Mesodermal cell (in vitro differentiated cells): Measurements from ENCODE around the gene IPO11.

Source experiments
- H3K27ac ChIP-seq: 2 replicates; pipeline ENCODE4 v1.7.0; 2013; ENCODE audit warnings: mild to moderate bottlenecking, low read depth, low read length, moderate library complexity; ENCODE audit not compliant: severe bottlenecking
- H3K36me3 ChIP-seq: 2 replicates; pipeline ENCODE4 v1.7.1; 2013; ENCODE audit warnings: mild to moderate bottlenecking, low read length, moderate library complexity; ENCODE audit not compliant: control insufficient read depth, insufficient read depth
- H3K4me1 ChIP-seq: one replicate; pipeline ENCODE4 v1.7.1; 2013; ENCODE audit warnings: mild to moderate bottlenecking, low read length; ENCODE audit not compliant: insufficient read depth, control insufficient read depth, poor library complexity, severe bottlenecking
- H3K4me3 ChIP-seq: 2 replicates; pipeline ENCODE4 v1.7.0; 2013; ENCODE audit warnings: low read length, control low read depth, mild to moderate bottlenecking; ENCODE audit not compliant: insufficient read depth, poor library complexity, severe bottlenecking; ENCODE audit errors: extremely low read depth
- H3K9me3 ChIP-seq: 2 replicates; pipeline ENCODE4 v1.7.1; 2013; ENCODE audit warnings: mild to moderate bottlenecking, low read length, moderate library complexity; ENCODE audit not compliant: control insufficient read depth
- WGBS, 2 experiments: methylation state at CpG; one replicate each; pipeline ENCODE4 v1.1.5; 2013; ENCODE audit warnings: missing lambda C conversion rate in 2 of 2; ENCODE audit not compliant: insufficient coverage in 2 of 2; 5-methylcytosine and 5-hydroxymethylcytosine counted together

Gene IPO11

DNA sequence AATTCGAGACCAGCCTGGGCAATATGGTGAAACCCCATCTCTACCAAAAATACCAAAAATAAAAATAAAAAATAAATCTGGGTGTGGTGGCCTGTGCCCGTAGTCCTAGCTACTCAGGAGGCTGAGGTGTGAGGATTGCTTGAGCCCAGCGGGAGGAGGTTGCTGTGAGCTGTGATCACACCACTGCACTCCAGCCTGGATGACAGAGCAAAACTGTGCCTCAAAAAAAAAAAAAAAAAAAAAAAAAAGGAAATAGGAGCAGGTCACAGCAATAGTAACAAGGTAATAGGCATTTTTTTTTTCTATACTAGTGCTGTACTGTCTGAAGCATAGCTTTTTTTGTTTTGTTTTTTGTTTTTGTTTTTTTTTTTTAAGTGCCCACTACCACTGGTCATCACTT lies 171.8 kb downstream of the IPO11 start:
- WGBS, 2 experiments, result 100% methylated on average over 1 to 2 of the region's 3 CpGs
- Histone ChIP-seq H3K4me3 (no peak overlapping the region), H3K4me1 (peaks cover 5% of the 10 kb centered on the region), H3K9me3 (no peaks in the 10 kb centered on the region), H3K36me3 (peaks cover 15% of the 10 kb centered on the region), H3K27ac (no peak overlapping the region)

- peaks cover 5% of the 10 kb centered on the region for H3K4me1 ChIP-seq
- peak overlapping the region; percentile 18 for H3K27ac ChIP-seq
- no peak overlapping the region for H3K4me3 ChIP-seq
- peaks cover 15% of the 10 kb centered on the region for H3K36me3 ChIP-seq
- H3K9me3 ChIP-seq, result no peaks in the 10 kb centered on the region
- WGBS, 2 experiments, result 89 to 94% methylated on average over 2 of the region's 2 CpGs
These were observed 172.7 kb downstream of the IPO11 start for GRCh38 chr5:62585306-62585705.

GRCh38 chr5:62585751-62586150 lies 173.2 kb downstream of the IPO11 start:
- peak overlapping the region; percentile 18 for H3K27ac ChIP-seq
- H3K4me1 ChIP-seq, result peaks cover 5% of the 10 kb centered on the region
- no peak overlapping the region for H3K4me3 ChIP-seq
- H3K36me3 ChIP-seq, result peaks cover 15% of the 10 kb centered on the region
- H3K9me3 ChIP-seq, result no peaks in the 10 kb centered on the region

DNA sequence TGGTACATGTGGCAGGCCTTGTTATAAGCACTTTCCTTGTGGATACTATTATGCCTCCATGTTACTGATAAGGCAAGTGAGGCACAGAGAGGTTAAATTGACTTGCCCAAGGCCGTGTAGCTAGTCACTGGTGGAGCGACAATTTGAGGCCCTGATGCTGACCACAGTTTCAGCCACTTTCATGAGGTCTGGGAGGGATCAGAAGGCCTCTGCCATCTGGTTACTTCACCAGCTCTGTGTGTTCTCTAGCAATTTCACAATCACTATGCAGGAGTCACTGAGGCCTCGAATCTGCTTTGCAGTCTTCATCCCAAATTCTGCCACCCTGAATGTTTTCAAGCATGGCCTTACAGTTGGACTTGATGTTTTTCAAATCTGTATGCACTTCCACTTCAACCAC lies 175.2 kb downstream of the IPO11 start:
- Histone ChIP-seq H3K27ac (no peak overlapping the region), H3K4me1 (peaks cover 5% of the 10 kb centered on the region), H3K4me3 (no peak overlapping the region), H3K9me3 (no peaks in the 10 kb centered on the region), H3K36me3 (peaks cover 26% of the 10 kb centered on the region)
- 85 to 96% methylated on average over 3 of the region's 3 CpGs for WGBS, 2 experiments

GRCh38 chr5:62588668-62589067 lies 176.1 kb downstream of the IPO11 start:
- WGBS, 2 experiments, result 93 to 95% methylated on average over 2 to 3 of the region's 4 CpGs
- Histone ChIP-seq H3K4me3 (no peak overlapping the region), H3K36me3 (peaks cover 31% of the 10 kb centered on the region), H3K27ac (no peak overlapping the region), H3K9me3 (no peaks in the 10 kb centered on the region), H3K4me1 (peaks cover 5% of the 10 kb centered on the region)

GRCh38 chr5:62589504-62589903 lies 176.9 kb downstream of the IPO11 start:
- H3K9me3 ChIP-seq, result no peaks in the 10 kb centered on the region
- H3K27ac ChIP-seq, result no peak overlapping the region
- WGBS, 2 experiments, result 97% methylated on average over 2 of the region's 2 CpGs; no CpG with 5 or more reads in 1 of the 2 experiments
- H3K4me1 ChIP-seq, result peaks cover 5% of the 10 kb centered on the region
- H3K4me3 ChIP-seq, result no peak overlapping the region
- H3K36me3 ChIP-seq, result peaks cover 36% of the 10 kb centered on the region

- Histone ChIP-seq H3K27ac (no peak overlapping the region), H3K4me3 (no peak overlapping the region), H3K4me1 (peaks cover 5% of the 10 kb centered on the region), H3K36me3 (peaks cover 43% of the 10 kb centered on the region), H3K9me3 (no peaks in the 10 kb centered on the region)
- WGBS, 2 experiments, result 100% methylated on average over 1 of the region's 2 CpGs; no CpG with 5 or more reads in 1 of the 2 experiments
These were observed 177.8 kb downstream of the IPO11 start for GRCh38 chr5:62590387-62590786.

DNA sequence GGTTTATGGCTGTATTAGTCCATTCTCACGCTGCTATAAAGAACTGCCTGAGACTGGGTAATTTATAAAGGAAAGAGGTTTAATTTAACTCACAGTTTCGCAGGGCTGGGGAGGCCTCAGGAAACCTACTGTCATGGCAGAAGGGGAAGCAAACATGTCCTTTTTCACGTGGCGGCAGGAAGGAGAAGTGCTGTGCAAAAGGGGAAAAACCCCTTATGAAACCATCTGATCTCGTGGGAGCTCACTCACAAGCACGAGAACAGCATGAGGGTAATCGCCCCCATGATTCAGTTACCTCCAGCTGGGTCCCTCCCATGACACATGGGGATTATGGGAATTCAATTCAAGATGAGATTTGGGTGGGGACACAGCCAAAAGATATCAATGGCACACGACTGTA lies 180.0 kb downstream of the IPO11 start:
- no peaks in the 10 kb centered on the region for H3K9me3 ChIP-seq
- peaks cover 45% of the 10 kb centered on the region for H3K36me3 ChIP-seq
- H3K4me1 ChIP-seq, result no peaks in the 10 kb centered on the region
- H3K4me3 ChIP-seq, result no peak overlapping the region
- peak overlapping the region; percentile 18 for H3K27ac ChIP-seq
- 88 to 97% methylated on average over 3 to 5 of the region's 8 CpGs for WGBS, 2 experiments

DNA sequence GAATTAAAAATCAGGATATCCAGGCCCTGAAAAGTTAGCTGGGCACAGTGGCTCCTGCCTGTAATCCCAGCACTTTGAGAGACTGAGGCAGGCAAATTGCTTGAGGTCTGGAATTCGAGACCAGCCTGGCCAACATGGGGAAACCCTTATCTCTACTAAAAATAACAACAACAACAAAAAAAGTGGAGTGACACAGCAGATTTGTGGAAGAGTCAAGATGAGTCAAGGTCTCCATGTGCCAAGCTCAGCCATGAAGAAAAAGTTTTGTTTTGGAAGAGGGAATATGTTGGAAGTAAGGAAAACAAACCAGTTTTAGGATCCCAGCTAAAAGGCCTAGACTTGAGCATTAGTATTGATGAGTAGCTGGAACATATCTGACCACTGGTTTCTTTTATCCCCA lies 180.8 kb downstream of the IPO11 start:
- Histone ChIP-seq H3K27ac (peak overlapping the region; percentile 18), H3K36me3 (peaks cover 45% of the 10 kb centered on the region)
- WGBS, 2 experiments, result no CpG with 5 or more reads among the region's 1 CpG

GRCh38 chr5:62594364-62594984 lies 181.9 kb downstream of the IPO11 start:
- H3K27ac ChIP-seq, result no peak overlapping the region
- H3K36me3 ChIP-seq, result peaks cover 45% of the 10 kb centered on the region
- WGBS, 2 experiments, result 82 to 93% methylated on average over 3 of the region's 3 CpGs
- no peak overlapping the region for H3K4me3 ChIP-seq
- no peaks in the 10 kb centered on the region for H3K4me1 ChIP-seq
- H3K9me3 ChIP-seq, result no peaks in the 10 kb centered on the region

More for the DNA sequence above, 180.8 kb downstream of the IPO11 start:
- Histone ChIP-seq H3K4me1 (no peaks in the 10 kb centered on the region), H3K4me3 (no peak overlapping the region), H3K9me3 (no peaks in the 10 kb centered on the region)

GRCh38 chr5:62596096-62596495 lies 183.5 kb downstream of the IPO11 start:
- peaks cover 45% of the 10 kb centered on the region for H3K36me3 ChIP-seq
- H3K9me3 ChIP-seq, result no peaks in the 10 kb centered on the region
- WGBS, 2 experiments, result 100% methylated on average over 1 of the region's 1 CpG; no CpG with 5 or more reads in 1 of the 2 experiments
- no peaks in the 10 kb centered on the region for H3K4me1 ChIP-seq
- no peak overlapping the region for H3K4me3 ChIP-seq
- H3K27ac ChIP-seq, result no peak overlapping the region
